GM23248 (cell line): Measurements from ENCODE around the gene SGMS1.

ENCODE experiments used
- EZH2 ChIP-seq: fragments of 200-600 bp; sonication (generic); IDR thresholded peaks from 2 replicates; pipeline ENCODE4 v1.6.1; 2018; ENCODE audit warnings: antibody characterized with exemption, mild to moderate bottlenecking; ENCODE audit not compliant: insufficient read depth, poor library complexity, severe bottlenecking
- EZH2phosphoT487 ChIP-seq: fragments of 200-600 bp; sonication (generic); IDR thresholded peaks from 2 replicates; pipeline ENCODE4 v1.6.1; 2018; ENCODE audit warnings: antibody characterized with exemption, moderate library complexity, mild to moderate bottlenecking, low read depth; ENCODE audit not compliant: insufficient read depth

DNA sequence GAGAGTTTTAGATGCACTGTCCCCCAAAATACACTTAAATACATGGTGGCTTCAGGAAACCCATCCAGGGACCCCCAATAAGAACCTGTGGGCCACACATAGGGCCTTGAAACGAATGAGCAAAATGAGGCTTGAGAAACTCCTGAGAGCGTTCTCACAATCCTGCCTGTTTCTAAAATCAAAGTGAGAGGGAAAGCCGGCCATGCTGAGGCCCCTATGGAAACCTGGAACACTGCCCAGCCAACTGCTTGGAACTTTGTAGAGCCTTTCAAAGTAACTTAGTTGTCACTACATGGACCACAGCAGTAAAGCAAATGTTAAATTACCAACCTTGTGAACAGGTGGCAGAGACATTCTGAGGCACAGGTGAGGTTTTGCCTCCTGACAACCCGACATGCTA, 13.4 kb downstream of the SGMS1 start:
- no peak for TF ChIP-seq EZH2
- no peak for TF ChIP-seq EZH2phosphoT487
